Right ventricle myocardium inferior (tissue), 1 donor: Measurements from ENCODE around the gene ZFHX3. TPM values are rescaled to one million over a fixed set of nuclear protein-coding genes. Genes with fewer than 3 reads are reported as not detected.
A peak's percentile ranks its signal among the peaks of the same experiment; 100 is the strongest.

Experiments used
- ATAC-seq: fragments of 200-7000 bp; cut with Tn5 transposase; one replicate; pipeline ENCODE4 v1.9.1; 2020; ENCODE audit warnings: mild to moderate bottlenecking, moderate library complexity
- DNase-seq: peaks from one replicate; pipeline ENCODE4 v3.0.0; 2021; ENCODE audit errors: missing footprints
- intact Hi-C: fragments of 100-400 bp; cut with DNase I; formaldehyde crosslinking; loops from one replicate; pipeline ENCODE4 v1.11.0; 2022
- total RNA-seq: library from RNA; stranded (reverse); fragmentation: NEBNext Ultra II Directional; extraction: Animal tissue kit (Norgen Biotek cat#: 25700); gene quantifications from one replicate; pipeline ENCODE4 v1.2.1, GENCODE V29; 2021
- donor health status: DM: no; HTN: yes; CAD: no; lungs with severe emphysema.

The ZFHX3 gene
- total RNA-seq, 1 donor from 2014 or later, result 8.4 TPM

DNA sequence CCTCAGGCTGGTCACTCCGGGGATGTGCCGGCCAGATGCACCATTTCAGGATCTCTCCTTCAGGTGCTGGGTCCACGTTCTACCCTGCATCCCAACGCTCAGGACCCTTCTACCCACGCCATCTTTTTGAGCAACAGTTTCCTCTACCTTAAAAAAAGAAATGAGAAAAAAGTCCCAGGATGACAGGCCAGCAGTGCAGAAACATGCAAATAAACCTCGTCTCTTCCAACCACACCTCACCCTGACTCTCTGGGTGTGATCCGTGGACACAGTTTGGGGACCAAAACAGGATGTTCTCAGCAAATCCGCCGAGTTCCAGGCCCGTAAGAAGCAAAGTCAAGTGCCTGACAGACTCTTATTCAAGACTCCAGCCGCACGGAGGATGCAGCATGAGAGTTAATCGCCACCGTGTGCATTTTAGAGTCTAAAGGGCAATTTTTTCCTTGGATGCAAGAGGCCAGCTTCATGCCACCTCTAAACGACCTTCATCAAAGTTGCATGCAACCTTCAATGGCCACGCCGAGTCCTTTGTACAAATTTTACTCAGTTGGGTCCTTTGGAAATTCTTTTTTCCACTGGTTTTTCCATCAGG lies 99.6 kb downstream of the ZFHX3 start:
- DNase-seq (no peak), ATAC-seq (no peak)
- intact Hi-C loops, result no loop called here

GRCh38 chr16:72947379-72948237 lies 100.3 kb downstream of the ZFHX3 start:
- ATAC-seq (peak; percentile 31), DNase-seq (no peak)
- intact Hi-C loops, result no loop called here

GRCh38 chr16:72946474-72947194 lies 101.3 kb downstream of the ZFHX3 start:
- ATAC-seq (peak; percentile 76), DNase-seq (no peak)
- intact Hi-C loops, result no loop called here

DNA sequence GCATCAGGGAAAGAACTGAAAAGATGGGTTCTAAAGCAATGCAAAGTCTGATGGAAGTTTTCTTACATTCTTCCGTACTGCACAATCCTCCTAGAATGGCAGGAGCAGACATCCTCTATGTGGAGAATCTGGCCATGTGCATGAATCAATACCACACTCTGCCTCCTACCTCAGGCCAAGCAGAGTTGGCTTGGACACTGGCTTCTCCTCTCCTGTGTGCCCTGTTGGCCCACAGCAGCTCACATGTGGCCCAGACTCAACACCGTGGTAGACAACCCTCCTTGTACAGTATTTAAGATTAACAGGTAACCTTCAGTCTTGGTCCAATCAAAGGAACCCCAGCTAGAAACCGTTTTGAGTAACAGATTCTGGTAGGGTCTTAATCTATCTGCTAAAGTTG lies 101.9 kb downstream of the ZFHX3 start:
- no peak for DNase-seq
- ATAC-seq, result no peak
- intact Hi-C loops, result no loop called here

DNA sequence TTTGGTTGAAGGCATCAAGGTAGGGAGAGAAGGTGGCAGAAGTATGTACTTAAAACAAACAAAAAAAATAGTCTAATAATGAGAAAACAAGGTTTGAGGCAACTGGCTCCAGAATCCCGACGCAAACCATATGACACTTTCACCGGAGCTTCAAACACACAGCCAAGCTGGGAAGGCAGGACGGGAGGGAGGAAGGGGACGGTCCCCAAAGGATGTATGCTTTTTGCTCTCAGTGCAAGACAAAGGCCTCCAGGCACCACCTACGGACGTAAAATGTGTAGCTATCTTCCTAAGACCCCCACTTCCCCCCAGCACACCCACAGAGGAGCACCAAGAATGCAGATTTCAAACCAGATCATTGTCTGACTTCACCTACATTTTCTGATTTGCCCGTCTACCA lies 102.3 kb downstream of the ZFHX3 start:
- intact Hi-C loops, result no loop called here

DNA sequence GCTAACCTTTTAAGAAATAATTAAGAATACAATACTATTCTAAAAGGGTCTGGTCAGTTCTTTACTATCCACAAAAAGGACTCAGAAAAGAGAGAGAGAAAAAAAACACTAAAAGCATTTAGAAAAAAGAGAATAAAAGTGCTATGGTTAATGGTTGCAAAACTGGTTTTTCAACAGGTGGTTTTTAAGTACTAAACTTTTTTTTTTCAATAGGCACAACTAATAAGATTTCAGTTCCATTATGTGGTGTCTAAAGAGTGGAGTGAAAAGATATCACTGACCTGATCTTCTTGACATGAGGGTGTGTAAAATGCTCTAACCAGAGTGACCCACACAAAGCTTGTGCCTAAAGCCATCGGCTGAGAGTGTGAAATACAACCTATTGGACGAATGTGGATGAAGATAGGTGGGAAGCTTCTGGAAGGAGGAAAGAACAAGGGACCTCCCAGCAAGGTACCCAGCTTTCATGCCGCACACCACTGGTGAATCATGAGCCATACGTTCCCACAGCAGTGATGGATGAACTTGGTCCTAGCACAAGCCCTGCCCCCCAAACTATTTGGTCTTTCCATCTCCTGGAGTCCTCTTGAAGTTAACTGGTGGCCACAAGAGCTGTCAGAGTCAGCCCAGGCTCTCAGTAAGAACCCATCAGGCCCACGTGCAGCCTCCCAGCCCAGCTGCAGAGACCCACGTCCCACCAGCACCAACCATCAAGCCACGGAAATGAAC lies 103.0 kb downstream of the ZFHX3 start:
- ATAC-seq (no peak), DNase-seq (no peak)
- intact Hi-C loops, result no loop called here

More for the DNA sequence above, 102.3 kb downstream of the ZFHX3 start:
- no peak for DNase-seq
- ATAC-seq, result no peak

GRCh38 chr16:72942021-72942420 lies 105.9 kb downstream of the ZFHX3 start:
- ATAC-seq (no peak), DNase-seq (no peak)
- intact Hi-C loops, result no loop called here

DNA sequence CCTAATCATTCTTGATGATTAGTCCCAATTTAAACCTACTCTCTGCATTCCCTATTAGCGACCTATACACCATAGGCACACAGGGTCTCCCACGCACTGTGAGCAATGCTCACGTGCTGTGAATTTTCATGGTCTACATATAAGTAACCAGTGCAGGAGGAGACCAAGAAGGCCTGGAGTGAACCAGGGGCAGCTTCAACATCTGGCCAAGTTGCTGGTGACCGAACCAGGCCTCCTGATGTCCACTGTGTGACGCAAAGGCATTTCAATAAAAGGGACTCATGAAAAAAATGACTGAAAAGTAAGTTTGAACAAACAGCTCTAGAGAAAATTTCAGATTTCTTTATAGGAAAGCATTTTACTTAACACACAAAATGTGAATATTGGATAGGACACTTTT lies 107.0 kb downstream of the ZFHX3 start:
- intact Hi-C loops, result no loop called here

DNA sequence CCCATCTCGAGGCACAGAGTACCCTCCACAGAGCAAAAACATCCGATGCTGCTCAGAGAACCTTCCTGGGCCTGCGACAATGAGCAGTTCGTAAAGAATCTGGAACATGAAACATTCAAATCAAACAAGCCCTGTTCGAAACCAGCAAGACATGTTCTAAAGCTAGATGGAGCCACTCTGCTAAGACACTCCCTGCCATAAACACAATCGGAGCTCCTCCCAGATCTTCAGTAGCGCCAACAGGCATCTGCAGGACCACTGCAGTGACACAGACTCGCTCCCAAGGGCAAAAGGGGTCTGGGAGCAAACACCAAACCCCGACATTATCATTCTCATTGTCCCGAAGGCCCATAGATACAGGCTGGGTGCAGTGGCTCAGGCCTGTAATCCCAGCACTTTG lies 108.7 kb downstream of the ZFHX3 start:
- intact Hi-C loops, result loop anchor here (5.0 to 10.0 kb wide), 3 partner anchors 84 to 236 kb away; partner anchors contain the start of gene ZFHX3
- ATAC-seq (peak; percentile 53), DNase-seq (no peak)

More for the DNA sequence above, 107.0 kb downstream of the ZFHX3 start:
- ATAC-seq, result no peak
- no peak for DNase-seq

DNA sequence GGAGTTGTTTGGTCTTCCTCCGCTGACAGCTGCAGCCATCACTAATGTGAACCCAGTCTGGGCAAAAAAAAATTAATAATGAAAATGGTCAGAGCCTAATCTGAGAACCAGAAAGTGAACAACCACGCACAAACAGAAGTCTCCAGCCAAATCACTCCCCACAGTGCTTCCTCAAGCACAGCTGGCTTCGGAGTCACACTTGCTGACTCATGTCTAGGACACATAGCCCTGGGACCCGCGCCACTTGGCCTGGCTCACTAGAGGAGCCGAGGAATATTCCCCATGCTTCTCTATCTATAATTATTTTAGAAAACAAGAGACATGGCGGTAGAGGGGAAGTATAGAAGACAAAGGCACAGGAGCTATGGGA lies 109.1 kb downstream of the ZFHX3 start:
- DNase-seq (peak; percentile 97), ATAC-seq (peak; percentile 96)
- intact Hi-C loops, result loop anchor here (5.0 to 10.0 kb wide), 3 partner anchors 84 to 236 kb away; partner anchors contain the start of gene ZFHX3

- intact Hi-C loops, result loop anchor here (5.0 to 10.0 kb wide), 3 partner anchors 83 to 237 kb away; partner anchors contain the start of gene ZFHX3
- DNase-seq (no peak), ATAC-seq (no peak)
These were observed 109.8 kb downstream of the ZFHX3 start for GRCh38 chr16:72937916-72938794.

GRCh38 chr16:72937360-72937759 lies 110.6 kb downstream of the ZFHX3 start:
- intact Hi-C loops, result loop anchor here (5.0 to 10.0 kb wide), 3 partner anchors 83 to 237 kb away; partner anchors contain the start of gene ZFHX3
- ATAC-seq (no peak), DNase-seq (no peak)

GRCh38 chr16:72936408-72936807 lies 111.5 kb downstream of the ZFHX3 start:
- DNase-seq (no peak), ATAC-seq (no peak)
- intact Hi-C loops, result loop anchor here (5.0 to 10.0 kb wide), 3 partner anchors 82 to 238 kb away; partner anchors contain the start of gene ZFHX3

DNA sequence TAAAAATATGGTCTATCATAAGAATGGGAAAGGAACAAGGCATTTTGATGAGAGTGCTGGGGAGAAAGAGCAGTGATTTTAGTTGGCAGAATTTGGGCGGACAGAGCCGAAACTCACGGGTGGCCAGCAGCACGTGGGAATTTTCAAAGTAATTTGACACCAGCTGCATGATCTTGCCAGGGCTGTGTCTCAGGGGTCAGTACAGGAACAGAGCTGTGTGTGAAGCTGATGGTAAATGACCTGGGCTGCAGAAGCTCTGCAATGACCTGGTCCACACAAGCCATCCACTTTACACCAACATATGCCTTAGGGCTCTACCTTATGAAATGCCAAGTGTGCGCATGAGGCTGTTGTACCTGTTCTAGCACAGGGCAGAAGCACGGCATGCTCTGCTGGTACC lies 112.0 kb downstream of the ZFHX3 start:
- no peak for DNase-seq
- intact Hi-C loops, result loop anchor here (5.0 to 10.0 kb wide), 3 partner anchors 81 to 239 kb away; partner anchors contain the start of gene ZFHX3
- ATAC-seq, result peak; percentile 29

DNA sequence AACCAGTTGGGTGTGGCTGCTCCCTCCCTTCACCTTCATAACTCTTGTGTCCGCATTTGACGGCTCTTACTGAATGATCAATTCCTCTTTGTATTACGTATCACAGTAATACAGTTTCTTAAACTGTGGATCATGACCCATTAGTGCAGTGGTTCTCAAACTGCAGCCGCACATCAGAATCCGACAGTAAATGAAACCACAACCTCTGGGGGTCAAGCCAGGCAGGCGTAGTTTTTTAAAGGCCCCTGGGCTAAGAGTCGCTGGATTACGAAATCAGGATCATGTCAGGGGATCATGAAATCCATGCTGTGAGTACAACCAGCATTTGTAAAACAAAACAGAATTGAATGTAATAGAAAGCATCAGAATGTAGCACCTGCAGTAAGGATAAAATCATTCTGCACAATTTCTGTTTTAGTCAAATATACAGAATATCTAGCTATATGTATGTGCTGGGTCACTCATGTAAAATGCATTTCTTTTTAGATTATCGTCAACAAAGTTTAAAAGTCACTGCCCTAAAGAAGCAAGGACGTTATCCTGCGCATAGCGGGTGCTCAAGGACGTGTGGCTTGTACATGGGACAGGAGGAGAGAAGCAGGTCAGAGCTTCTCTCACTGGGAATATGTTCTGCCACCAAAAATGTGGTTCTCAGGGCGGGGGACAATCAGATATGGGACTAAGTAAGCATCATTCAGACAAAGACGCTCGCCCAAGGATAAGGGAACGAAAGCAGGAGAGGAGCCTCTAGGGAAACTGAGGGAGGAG lies 113.1 kb downstream of the ZFHX3 start:
- DNase-seq (no peak), ATAC-seq (no peak)
- intact Hi-C loops, result loop anchor here (5.0 to 10.0 kb wide), 4 partner anchors 38 to 240 kb away; partner anchors contain the start of gene ZFHX3

DNA sequence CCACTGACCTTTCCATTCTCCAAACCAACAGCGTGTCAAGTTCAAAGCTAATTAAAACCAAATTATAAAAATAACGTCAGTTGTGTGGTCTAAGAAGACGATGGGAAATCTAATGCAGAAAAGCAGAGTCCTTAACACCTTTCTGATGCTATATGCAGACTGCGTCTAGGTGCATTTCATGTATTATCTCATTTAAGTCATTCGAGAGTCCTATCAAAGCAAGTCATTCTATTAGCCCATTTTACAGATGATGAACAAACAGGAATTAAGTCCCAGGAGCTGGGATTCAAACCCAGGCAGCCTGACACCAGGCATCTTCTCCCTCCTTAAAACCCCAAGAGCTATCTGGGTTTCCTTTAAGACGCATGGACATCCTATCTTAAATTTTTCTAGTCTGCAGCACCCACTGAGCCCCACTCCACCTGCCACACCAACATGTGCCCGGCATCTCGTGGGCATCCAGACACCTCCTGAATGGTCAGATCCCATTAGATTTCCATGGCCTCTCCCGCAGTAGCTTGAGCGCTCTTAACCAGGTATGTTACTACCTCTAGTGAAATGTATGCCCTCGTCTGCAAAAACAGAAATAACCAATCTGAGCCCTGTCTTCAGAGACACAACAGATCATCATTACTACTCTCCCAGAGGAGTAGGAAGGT lies 115.1 kb downstream of the ZFHX3 start:
- intact Hi-C loops, result loop anchor here (5.0 to 10.0 kb wide), 3 partner anchors 36 to 242 kb away; no protein-coding TSS in a partner anchor
- DNase-seq (no peak), ATAC-seq (no peak)
